HFFc6 (cell line): ENCODE measurements around the gene COG8. TPM values are rescaled to one million over a fixed set of nuclear protein-coding genes. Genes with fewer than 3 reads are reported as not detected.

Experiments used
- DNase-seq: peaks from one replicate; pipeline ENCODE4 v3.0.0-alpha.2; 2018
- H3K27ac Mint-ChIP-seq: 2 replicates; pipeline ENCODE4 v1.8.0; 2020; ENCODE audit warnings: mild to moderate bottlenecking, mixed read lengths
- H3K27me3 Mint-ChIP-seq: 2 replicates; pipeline ENCODE4 v1.8.0; 2021; ENCODE audit warnings: mild to moderate bottlenecking, moderate library complexity, mixed read lengths; ENCODE audit not compliant: insufficient read depth
- H3K36me3 Mint-ChIP-seq: 2 replicates; pipeline ENCODE4 v1.8.0; 2021; ENCODE audit warnings: low read depth, mixed read lengths
- H3K4me1 Mint-ChIP-seq: 2 replicates; pipeline ENCODE4 v1.8.0; 2020; ENCODE audit warnings: low read depth, mixed read lengths
- H3K4me3 Mint-ChIP-seq: 2 replicates; pipeline ENCODE4 v1.8.0; 2020; ENCODE audit warnings: mild to moderate bottlenecking, moderate library complexity, mixed read lengths
- H3K9me3 Mint-ChIP-seq: 2 replicates; pipeline ENCODE4 v1.8.0; 2020; ENCODE audit warnings: mild to moderate bottlenecking, mixed read lengths
- total RNA-seq, 6 experiments: library from RNA; stranded (reverse); fragmentation: NEBNext Ultra II Directional; extraction: Animal tissue kit (Norgen Biotek cat#: 25700); gene quantifications; 2 replicates in 1 of 6; 3 replicates in 5 of 6; pipeline ENCODE4 v1.2.3, GENCODE V29; 2021
- TF ChIP-seq, protein P1 (sequence below): fragments of 200-600 bp; sonication (generic); IDR thresholded peaks from 2 replicates; pipeline ENCODE4 v1.5.0; 2021; ENCODE audit warnings: antibody characterized with exemption, mild to moderate bottlenecking

COG8 gene
- total RNA-seq, 6 experiments from 2014 or later: 29.4 to 36.8 (median 35.2) TPM

DNA sequence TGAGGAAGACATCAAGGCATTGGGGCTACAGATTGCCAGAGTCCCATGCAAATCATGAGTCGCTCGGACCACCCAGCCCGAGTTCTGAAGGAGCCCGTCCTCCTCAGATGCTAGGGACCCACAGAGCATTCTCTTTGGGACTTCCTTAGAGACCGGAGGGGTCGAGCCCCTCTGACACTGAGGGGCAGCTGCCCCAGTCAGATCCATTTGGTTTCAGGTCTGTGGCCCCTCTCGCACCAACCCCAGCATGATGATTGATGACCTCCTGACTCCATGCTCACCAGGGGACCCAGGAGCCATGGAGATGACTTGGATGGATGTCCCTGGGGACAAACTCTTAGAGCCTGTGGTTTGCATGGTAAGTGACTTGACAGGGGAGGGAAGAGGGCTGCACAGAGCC is 17.0 kb downstream of the COG8 start:
- Mint-ChIP-seq H3K27ac (peak overlapping the region; percentile 7; the same call in 1 of the 2 replicates), H3K4me1 (peaks cover 21% of the 10 kb centered on the region), H3K4me3 (no peak overlapping the region), H3K36me3 (peaks cover 48% of the 10 kb centered on the region), H3K9me3 (no peaks in the 10 kb centered on the region), H3K27me3 (no peaks in the 10 kb centered on the region; the same call in none of the 2 replicates)
- DNase-seq: no peak
- TF ChIP-seq, protein P1, sequence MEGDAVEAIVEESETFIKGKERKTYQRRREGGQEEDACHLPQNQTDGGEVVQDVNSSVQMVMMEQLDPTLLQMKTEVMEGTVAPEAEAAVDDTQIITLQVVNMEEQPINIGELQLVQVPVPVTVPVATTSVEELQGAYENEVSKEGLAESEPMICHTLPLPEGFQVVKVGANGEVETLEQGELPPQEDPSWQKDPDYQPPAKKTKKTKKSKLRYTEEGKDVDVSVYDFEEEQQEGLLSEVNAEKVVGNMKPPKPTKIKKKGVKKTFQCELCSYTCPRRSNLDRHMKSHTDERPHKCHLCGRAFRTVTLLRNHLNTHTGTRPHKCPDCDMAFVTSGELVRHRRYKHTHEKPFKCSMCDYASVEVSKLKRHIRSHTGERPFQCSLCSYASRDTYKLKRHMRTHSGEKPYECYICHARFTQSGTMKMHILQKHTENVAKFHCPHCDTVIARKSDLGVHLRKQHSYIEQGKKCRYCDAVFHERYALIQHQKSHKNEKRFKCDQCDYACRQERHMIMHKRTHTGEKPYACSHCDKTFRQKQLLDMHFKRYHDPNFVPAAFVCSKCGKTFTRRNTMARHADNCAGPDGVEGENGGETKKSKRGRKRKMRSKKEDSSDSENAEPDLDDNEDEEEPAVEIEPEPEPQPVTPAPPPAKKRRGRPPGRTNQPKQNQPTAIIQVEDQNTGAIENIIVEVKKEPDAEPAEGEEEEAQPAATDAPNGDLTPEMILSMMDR: no peak

DNA sequence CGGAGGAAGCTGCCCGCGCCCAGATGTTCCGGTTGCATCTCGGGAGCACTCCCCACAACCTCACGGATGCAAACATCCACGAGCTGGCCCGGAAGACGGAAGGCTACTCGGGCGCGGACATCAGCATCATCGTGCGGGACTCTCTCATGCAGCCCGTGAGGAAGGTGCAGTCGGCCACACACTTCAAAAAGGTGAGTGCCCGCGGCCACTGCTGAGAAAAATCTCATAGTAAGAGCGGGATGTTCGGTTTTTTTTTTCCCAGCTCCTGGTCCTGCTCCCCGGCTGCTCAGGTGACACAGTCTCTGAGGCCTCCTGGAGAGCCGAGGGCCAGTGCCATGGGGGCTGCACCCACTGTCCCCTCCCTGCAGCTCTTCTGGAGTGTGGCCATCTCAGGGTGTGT is 18.3 kb downstream of the COG8 start:
- no peak for DNase-seq
- no peak overlapping the region for H3K4me3 Mint-ChIP-seq
- TF ChIP-seq, protein P1: no peak
- H3K27ac Mint-ChIP-seq: no peak overlapping the region
- H3K4me1 Mint-ChIP-seq: peaks cover 13% of the 10 kb centered on the region
- H3K36me3 Mint-ChIP-seq: peaks cover 40% of the 10 kb centered on the region
- no peaks in the 10 kb centered on the region; the same call in none of the 2 replicates for H3K27me3 Mint-ChIP-seq
- H3K9me3 Mint-ChIP-seq: no peaks in the 10 kb centered on the region

DNA sequence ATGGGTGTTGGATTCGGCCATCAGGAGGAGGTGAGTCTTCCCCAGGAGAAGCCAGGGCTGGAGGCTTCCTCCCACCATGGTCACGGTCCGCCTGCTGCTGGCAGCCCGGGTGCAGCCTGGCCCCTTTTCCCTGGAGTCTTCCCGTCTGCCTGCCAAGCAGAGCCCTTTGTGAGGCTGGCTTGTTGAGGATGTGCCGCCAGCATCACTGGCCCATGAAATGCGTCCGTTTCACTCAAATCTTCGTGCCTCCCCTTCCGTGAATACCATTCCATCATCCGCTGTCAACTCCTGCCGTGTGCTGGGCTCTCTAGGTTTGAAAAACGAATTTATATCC is 18.7 kb downstream of the COG8 start:
- peaks cover 36% of the 10 kb centered on the region for H3K36me3 Mint-ChIP-seq
- no peak overlapping the region for H3K4me3 Mint-ChIP-seq
- no peak overlapping the region for H3K27ac Mint-ChIP-seq
- no peaks in the 10 kb centered on the region for H3K9me3 Mint-ChIP-seq
- no peak for DNase-seq
- TF ChIP-seq, protein P1: no peak
- H3K4me1 Mint-ChIP-seq: peaks cover 10% of the 10 kb centered on the region
- no peaks in the 10 kb centered on the region; the same call in none of the 2 replicates for H3K27me3 Mint-ChIP-seq

DNA sequence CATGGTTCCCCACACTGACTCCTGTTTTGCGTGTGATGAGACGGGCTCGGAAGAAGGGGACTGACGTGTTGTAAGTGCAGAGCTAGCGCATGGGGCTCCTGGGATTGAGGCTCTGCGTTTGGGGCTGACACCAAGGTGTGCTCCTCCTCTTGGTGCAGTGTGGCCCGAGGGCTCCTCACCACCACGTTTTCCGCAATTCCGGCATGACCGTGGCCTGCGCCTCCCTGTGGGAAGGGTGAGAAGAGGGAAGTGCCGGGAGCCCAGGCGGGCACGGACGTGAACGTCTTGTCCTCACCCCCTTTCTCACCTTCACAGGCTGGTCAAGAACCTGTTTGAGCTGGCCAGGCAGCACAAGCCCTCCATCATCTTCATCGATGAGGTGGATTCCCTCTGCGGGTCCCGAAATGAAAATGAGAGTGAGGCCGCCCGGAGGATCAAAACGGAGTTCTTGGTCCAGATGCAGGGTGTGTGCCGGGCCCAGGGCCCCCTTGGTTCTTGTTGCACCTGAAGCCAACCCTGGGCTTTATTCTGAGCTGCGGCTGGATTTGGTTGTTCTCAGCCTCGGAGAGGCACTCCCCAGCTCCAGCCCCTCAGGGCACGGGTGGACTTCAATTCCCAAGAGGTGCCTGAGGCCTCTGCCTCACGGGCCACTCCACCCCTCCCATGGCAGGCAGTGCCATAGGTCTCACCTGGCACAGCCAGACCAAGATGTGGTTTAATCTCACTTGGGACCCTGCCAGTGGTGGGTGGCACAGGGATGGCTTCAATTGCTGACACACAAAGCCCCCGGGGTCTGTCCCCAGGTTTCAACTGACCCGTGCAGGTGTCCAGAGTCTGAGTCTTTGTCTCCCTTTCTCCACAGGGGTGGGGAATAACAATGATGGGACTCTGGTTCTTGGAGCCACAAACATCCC is 19.3 kb downstream of the COG8 start:
- peaks cover 31% of the 10 kb centered on the region for H3K36me3 Mint-ChIP-seq
- no peaks in the 10 kb centered on the region; the same call in 1 of the 2 replicates for H3K27me3 Mint-ChIP-seq
- H3K27ac Mint-ChIP-seq: no peak overlapping the region
- TF ChIP-seq, protein P1: no peak
- DNase-seq: no peak
- no peak overlapping the region for H3K4me3 Mint-ChIP-seq
- H3K9me3 Mint-ChIP-seq: no peaks in the 10 kb centered on the region
- H3K4me1 Mint-ChIP-seq: peaks cover 10% of the 10 kb centered on the region

DNA sequence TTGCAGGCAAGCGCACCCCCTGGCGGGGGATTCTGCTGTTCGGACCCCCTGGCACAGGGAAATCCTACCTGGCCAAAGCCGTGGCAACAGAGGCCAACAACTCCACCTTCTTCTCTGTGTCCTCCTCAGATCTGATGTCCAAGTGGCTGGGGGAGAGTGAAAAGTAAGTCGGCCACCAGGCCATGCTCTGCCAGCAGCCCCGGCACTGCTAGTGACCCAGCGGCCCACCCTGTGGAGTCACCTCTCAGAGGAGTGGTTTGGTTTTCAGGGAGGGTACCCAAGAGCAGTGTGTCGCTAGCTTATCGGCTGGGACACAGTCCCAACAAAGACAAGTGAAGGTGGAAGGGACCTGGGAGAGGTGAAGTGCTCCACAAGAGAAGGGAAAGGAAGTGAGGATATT is 20.0 kb downstream of the COG8 start:
- Mint-ChIP-seq H3K4me3 (no peak overlapping the region), H3K9me3 (no peaks in the 10 kb centered on the region), H3K4me1 (peaks cover 4% of the 10 kb centered on the region), H3K27me3 (no peaks in the 10 kb centered on the region; the same call in none of the 2 replicates), H3K27ac (no peak overlapping the region), H3K36me3 (peaks cover 28% of the 10 kb centered on the region)
- TF ChIP-seq, protein P1: no peak
- DNase-seq: no peak
